Lung (tissue), 13 donors: ENCODE results near the gene SPAG8. TPM values are rescaled to one million over a fixed set of nuclear protein-coding genes. Genes with fewer than 3 reads are reported as not detected.

Experiments used
- ATAC-seq: fragments of 200-7000 bp; cut with Tn5 transposase; one replicate; pipeline ENCODE4 v1.9.1; 2020; ENCODE audit warnings: moderate number of reproducible peaks; ENCODE audit not compliant: insufficient read depth, low FRiP score
- DNase-seq, 3 donors: peaks; one replicate each; pipeline ENCODE4 v3.0.0-alpha.2; 2013 to 2017
- H3K27ac ChIP-seq, 2 donors: one replicate each; pipeline ENCODE4 v1.5.1; 2013; ENCODE audit warnings: mild to moderate bottlenecking in 2 of 2, moderate library complexity in 2 of 2, control low read depth in 1 of 2, inconsistent platforms in 1 of 2, low read depth in 1 of 2, low read length in 1 of 2
- H3K27me3 ChIP-seq, 3 donors: one replicate each; pipeline ENCODE4 v1.5.1; 2013; ENCODE audit warnings: low read length in 2 of 3; ENCODE audit not compliant: control insufficient read depth in 3 of 3, insufficient read depth in 3 of 3
- H3K36me3 ChIP-seq, 4 donors: one replicate each; pipeline ENCODE4 v1.5.1; 2013; ENCODE audit warnings: low read length in 4 of 4, mild to moderate bottlenecking in 1 of 4, moderate library complexity in 1 of 4; ENCODE audit not compliant: control insufficient read depth in 4 of 4, insufficient read depth in 4 of 4
- H3K4me1 ChIP-seq, 5 donors: one replicate each; pipeline ENCODE4 v1.5.1; 2013; ENCODE audit warnings: low read length in 5 of 5, mild to moderate bottlenecking in 2 of 5, moderate library complexity in 1 of 5; ENCODE audit not compliant: control insufficient read depth in 5 of 5, insufficient read depth in 5 of 5
- H3K4me3 ChIP-seq: one replicate; pipeline ENCODE4 v1.5.1; 2013; ENCODE audit warnings: mild to moderate bottlenecking, control low read depth, moderate library complexity
- H3K9ac ChIP-seq, 2 donors: one replicate each; pipeline ENCODE4 v1.5.1; 2013; ENCODE audit warnings: low read length in 2 of 2, control low read depth in 1 of 2; ENCODE audit not compliant: insufficient read depth in 1 of 2
- H3K9me3 ChIP-seq, 4 donors: one replicate each; pipeline ENCODE4 v1.5.1; 2013; ENCODE audit warnings: low read length in 3 of 4, mild to moderate bottlenecking in 1 of 4, moderate library complexity in 1 of 4; ENCODE audit not compliant: control insufficient read depth in 4 of 4, insufficient read depth in 3 of 4
- WGBS, 2 donors: extraction: QIAGEN DNeasy Blood & Tissue Kit; methylation state at CpG; one replicate each; pipeline ENCODE4 v1.1.7; 2013; 5-methylcytosine and 5-hydroxymethylcytosine counted together
- polyA plus RNA-seq, 2 donors: library from polyadenylated mRNA; stranded (reverse); fragments of 200-250 nt; gene quantifications; one replicate each; pipeline ENCODE4 v1.2.1, GENCODE V29; 2013
- small RNA-seq: library from RNA; depleted of rRNA; stranded (forward); fragments of <200 nt; gene quantifications from one replicate; pipeline ENCODE3, GENCODE V24; 2014; ENCODE audit warnings: low replicate concordance
- total RNA-seq, 2 donors: library from RNA; depleted of rRNA in 1 of 2; stranded (reverse); fragments of >200 nt in 1 of 2; gene quantifications; one replicate each; pipeline ENCODE4 v1.2.1, GENCODE V29; 2014 to 2021
- TF ChIP-seq, protein P1 (sequence below): IDR thresholded peaks from 2 replicates; pipeline ENCODE4 v1.5.1; 2012; ENCODE audit warnings: mild to moderate bottlenecking; ENCODE audit errors: control extremely low read depth, extremely low read depth
- donor health status: control.
- donor health status: control.
- donor health status: Bipolar disorder and iron deficiency.
- donor health status: healthy.
- donor health status: DM: yes; HTN: yes; CAD: no.

Gene SPAG8
- total and polyA plus RNA-seq, 4 donors, result 5.8 to 20.6 (median 9.0) TPM

DNA sequence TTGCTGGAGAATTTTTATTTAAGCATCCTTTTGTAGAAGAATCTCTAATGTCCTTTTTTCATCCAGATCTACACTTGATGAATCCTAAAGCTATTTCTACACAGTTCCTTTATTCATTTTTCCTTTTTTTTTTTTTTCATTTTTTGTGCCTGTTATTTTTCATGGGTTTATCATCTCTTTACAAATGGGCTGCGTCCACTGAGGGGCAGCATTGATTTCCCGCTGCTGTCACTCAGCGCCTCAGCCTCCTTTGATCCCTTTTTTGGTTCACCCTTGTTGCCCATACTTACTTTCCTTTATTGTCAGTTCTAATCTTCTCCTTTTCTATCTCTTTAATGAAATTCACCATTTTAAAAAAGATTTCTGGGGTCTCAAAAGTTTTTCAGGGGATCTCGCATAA, 52.3 kb downstream of the SPAG8 start:
- Histone ChIP-seq H3K4me1 (peaks cover 0 to 23% (median 13%) of the 10 kb centered on the region in 5 donors), H3K9me3 (no peaks in the 10 kb centered on the region), H3K4me3 (no peak overlapping the region), H3K27me3 (no peaks in the 10 kb centered on the region), H3K27ac (no peak overlapping the region), H3K9ac (no peak overlapping the region), H3K36me3 (peaks cover 0 to 3% (median 2%) of the 10 kb centered on the region in 4 donors)
- TF ChIP-seq, protein P1, sequence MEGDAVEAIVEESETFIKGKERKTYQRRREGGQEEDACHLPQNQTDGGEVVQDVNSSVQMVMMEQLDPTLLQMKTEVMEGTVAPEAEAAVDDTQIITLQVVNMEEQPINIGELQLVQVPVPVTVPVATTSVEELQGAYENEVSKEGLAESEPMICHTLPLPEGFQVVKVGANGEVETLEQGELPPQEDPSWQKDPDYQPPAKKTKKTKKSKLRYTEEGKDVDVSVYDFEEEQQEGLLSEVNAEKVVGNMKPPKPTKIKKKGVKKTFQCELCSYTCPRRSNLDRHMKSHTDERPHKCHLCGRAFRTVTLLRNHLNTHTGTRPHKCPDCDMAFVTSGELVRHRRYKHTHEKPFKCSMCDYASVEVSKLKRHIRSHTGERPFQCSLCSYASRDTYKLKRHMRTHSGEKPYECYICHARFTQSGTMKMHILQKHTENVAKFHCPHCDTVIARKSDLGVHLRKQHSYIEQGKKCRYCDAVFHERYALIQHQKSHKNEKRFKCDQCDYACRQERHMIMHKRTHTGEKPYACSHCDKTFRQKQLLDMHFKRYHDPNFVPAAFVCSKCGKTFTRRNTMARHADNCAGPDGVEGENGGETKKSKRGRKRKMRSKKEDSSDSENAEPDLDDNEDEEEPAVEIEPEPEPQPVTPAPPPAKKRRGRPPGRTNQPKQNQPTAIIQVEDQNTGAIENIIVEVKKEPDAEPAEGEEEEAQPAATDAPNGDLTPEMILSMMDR, result no peak
- ATAC-seq (no peak), DNase-seq (no peak)
- 96% methylated on average over 4 of the region's 4 CpGs for WGBS, 2 donors

Small RNA genes within 50 kb of the gene (small RNA-seq; reads per million reads assigned to genes)
- gene HINT2, result not detected

Other genes starting within 250 kb of the SPAG8 start
- gene TESK1, start 207.0 kb downstream of the SPAG8 start, total RNA-seq, result 10 to 100 TPM; 13.7 to 46.9 TPM
- gene TESK1, start 207.0 kb downstream of the SPAG8 start, polyA plus RNA-seq, result 10 to 100 TPM; 20.8 to 40.1 TPM
- gene CD72, start 193.8 kb downstream of the SPAG8 start, total RNA-seq, result 1 to 10 TPM; 5.2 to 6.6 TPM
- 10 to 100 TPM in 1 of 2 donors, 1 to 10 TPM in 1; 3.1 to 10.6 TPM for gene CD72, start 193.8 kb downstream of the SPAG8 start, polyA plus RNA-seq
- 1 to 10 TPM in 1 of 2 donors, under 1 TPM in 1; 0.92 to 3.8 TPM for gene SIT1, start 161.3 kb downstream of the SPAG8 start, total RNA-seq
- gene SIT1, start 161.3 kb downstream of the SPAG8 start, polyA plus RNA-seq, result 1 to 10 TPM in 1 of 2 donors, under 1 TPM in 1; 0.87 to 1.9 TPM
- gene RMRP, start 154.2 kb downstream of the SPAG8 start, total RNA-seq, result over 10,000 TPM; 30,229 to 39,735 TPM
- gene RMRP, start 154.2 kb downstream of the SPAG8 start, polyA plus RNA-seq, result 100 to 1,000 TPM in 1 of 2 donors, 10 to 100 TPM in 1; 44.8 to 325 TPM
- 10 to 100 TPM in 1 of 2 donors, 1 to 10 TPM in 1; 9.9 to 32.8 TPM for gene CCDC107, start 154.0 kb downstream of the SPAG8 start, total RNA-seq
- gene CCDC107, start 154.0 kb downstream of the SPAG8 start, polyA plus RNA-seq, result 10 to 100 TPM; 29.2 to 53.9 TPM
- gene ARHGEF39, start 147.1 kb downstream of the SPAG8 start, total RNA-seq, result 1 to 10 TPM; 1.3 TPM
- 1 to 10 TPM in 1 of 2 donors, under 1 TPM in 1; 0.47 to 1.4 TPM for gene ARHGEF39, start 147.1 kb downstream of the SPAG8 start, polyA plus RNA-seq
- 1 to 10 TPM in 1 of 2 donors, under 1 TPM in 1; 0.88 to 1.6 TPM for gene CA9, start 138.3 kb downstream of the SPAG8 start, total RNA-seq
- 1 to 10 TPM; 1.1 to 2.4 TPM for gene CA9, start 138.3 kb downstream of the SPAG8 start, polyA plus RNA-seq
- gene TPM2, start 122.3 kb downstream of the SPAG8 start, total RNA-seq, result 100 to 1,000 TPM in 1 of 2 donors, 10 to 100 TPM in 1; 96.0 to 229 TPM
- 100 to 1,000 TPM; 189 to 494 TPM for gene TPM2, start 122.3 kb downstream of the SPAG8 start, polyA plus RNA-seq
- 100 to 1,000 TPM; 206 to 501 TPM for gene TLN1, start 80.1 kb downstream of the SPAG8 start, total RNA-seq
- 100 to 1,000 TPM in 1 of 2 donors, 10 to 100 TPM in 1; 71.5 to 319 TPM for gene TLN1, start 80.1 kb downstream of the SPAG8 start, polyA plus RNA-seq
- 10 to 100 TPM; 25.1 to 43.3 TPM for gene CREB3, start 79.6 kb downstream of the SPAG8 start, total RNA-seq
- 10 to 100 TPM; 38.7 to 39.0 TPM for gene CREB3, start 79.6 kb downstream of the SPAG8 start, polyA plus RNA-seq
- 10 to 100 TPM; 42.4 to 78.7 TPM for gene GBA2, start 63.0 kb downstream of the SPAG8 start, total RNA-seq
- gene GBA2, start 63.0 kb downstream of the SPAG8 start, polyA plus RNA-seq, result 10 to 100 TPM; 44.2 to 48.2 TPM
- 10 to 100 TPM; 13.0 to 33.2 TPM for gene RGP1, start 63.0 kb downstream of the SPAG8 start, total RNA-seq
- 10 to 100 TPM; 11.7 to 12.9 TPM for gene RGP1, start 63.0 kb downstream of the SPAG8 start, polyA plus RNA-seq
- 1 to 10 TPM in 1 of 2 donors, not detected in 1; 1.6 TPM for gene MSMP, start 58.0 kb downstream of the SPAG8 start, total RNA-seq
- 1 to 10 TPM in 1 of 2 donors, under 1 TPM in 1; 0.62 to 1.2 TPM for gene MSMP, start 58.0 kb downstream of the SPAG8 start, polyA plus RNA-seq
- 10 to 100 TPM; 16.0 to 16.1 TPM for gene NPR2, start 20.7 kb downstream of the SPAG8 start, total RNA-seq
- 10 to 100 TPM in 1 of 2 donors, 1 to 10 TPM in 1; 6.2 to 11.1 TPM for gene NPR2, start 20.7 kb downstream of the SPAG8 start, polyA plus RNA-seq
- 10 to 100 TPM; 19.9 to 64.9 TPM for gene HINT2, start 2.8 kb upstream of the SPAG8 start, total RNA-seq
- gene HINT2, start 2.8 kb upstream of the SPAG8 start, polyA plus RNA-seq, result 100 to 1,000 TPM in 1 of 2 donors, 10 to 100 TPM in 1; 52.6 to 112 TPM
- under 1 TPM; 0.14 to 0.25 TPM for gene FAM221B, start 16.5 kb upstream of the SPAG8 start, total RNA-seq
- gene FAM221B, start 16.5 kb upstream of the SPAG8 start, polyA plus RNA-seq, result under 1 TPM; 0.10 to 0.13 TPM
- 10 to 100 TPM; 11.6 to 13.1 TPM for gene TMEM8B, start 17.0 kb upstream of the SPAG8 start, total RNA-seq
- gene TMEM8B, start 17.0 kb upstream of the SPAG8 start, polyA plus RNA-seq, result 1 to 10 TPM; 6.3 to 6.6 TPM
- not detected for gene OR13J1, start 58.1 kb upstream of the SPAG8 start, total RNA-seq
- not detected for gene OR13J1, start 58.1 kb upstream of the SPAG8 start, polyA plus RNA-seq
- 10 to 100 TPM in 1 of 2 donors, not detected in 1; 14.1 TPM for gene HRCT1, start 93.9 kb upstream of the SPAG8 start, total RNA-seq
- 1 to 10 TPM; 1.7 to 6.3 TPM for gene HRCT1, start 93.9 kb upstream of the SPAG8 start, polyA plus RNA-seq
- gene SPAAR, start 97.2 kb upstream of the SPAG8 start, total RNA-seq, result 1 to 10 TPM; 3.7 to 6.7 TPM
- 1 to 10 TPM; 5.7 to 5.8 TPM for gene SPAAR, start 97.2 kb upstream of the SPAG8 start, polyA plus RNA-seq
- not detected for gene OR2S2, start 145.9 kb upstream of the SPAG8 start, total RNA-seq
- not detected for gene OR2S2, start 145.9 kb upstream of the SPAG8 start, polyA plus RNA-seq
- gene RECK, start 224.7 kb upstream of the SPAG8 start, total RNA-seq, result 10 to 100 TPM; 16.0 to 19.3 TPM
- 1 to 10 TPM; 4.5 to 8.1 TPM for gene RECK, start 224.7 kb upstream of the SPAG8 start, polyA plus RNA-seq